Esophagus muscularis mucosa (tissue), 4 donors: ENCODE data around the gene CXCR6. TPM values are rescaled to one million over a fixed set of nuclear protein-coding genes. Genes with fewer than 3 reads are reported as not detected.

Experiments used
- DNase-seq: peaks from one replicate; pipeline ENCODE4 v3.0.0-alpha.2; 2017; ENCODE audit errors: extremely low spot score
- H3K27ac ChIP-seq, 4 donors: fragments of 200-600 bp; sonication (generic); replicated peaks in 1 of 4; 1 replicate in 3 of 4; 2 replicates in 1 of 4; pipeline ENCODE4 v1.5.1; 2016 to 2019; ENCODE audit warnings: mild to moderate bottlenecking in 1 of 4
- H3K27me3 ChIP-seq, 4 donors: fragments of 200-600 bp; sonication (generic); one replicate each; pipeline versions ENCODE4 v1.5.1 to v1.6.0; 2016 to 2019
- H3K36me3 ChIP-seq, 4 donors: fragments of 200-600 bp; sonication (generic); one replicate each; pipeline ENCODE4 v1.5.1; 2016 to 2019
- H3K4me1 ChIP-seq, 4 donors: fragments of 200-600 bp; sonication (generic); one replicate each; pipeline ENCODE4 v1.5.1; 2016 to 2019
- H3K4me3 ChIP-seq, 4 donors: fragments of 200-600 bp; sonication (generic); 1 replicate in 2 of 4; 2 replicates in 2 of 4; pipeline ENCODE4 v1.5.1; 2016 to 2019; ENCODE audit warnings: mild to moderate bottlenecking in 4 of 4, moderate library complexity in 1 of 4
- H3K9me3 ChIP-seq, 4 donors: fragments of 200-600 bp; sonication (generic); 1 replicate in 3 of 4; 2 replicates in 1 of 4; pipeline ENCODE4 v1.5.1; 2016 to 2019
- CTCF ChIP-seq, 3 experiments: fragments of 200-600 bp in 2 of 3; fragments of 450-650 bp in 1 of 3; sonication (generic) in 2 of 3; IDR thresholded peaks; one replicate each; pipeline ENCODE4 v1.5.1; 2017 to 2019; ENCODE audit warnings: antibody characterized with exemption in 3 of 3, mild to moderate bottlenecking in 2 of 3, moderate library complexity in 1 of 3
- EP300 ChIP-seq: sonication (generic); formaldehyde crosslinking; IDR thresholded peaks from one replicate; pipeline ENCODE4 v1.6.1; 2017; ENCODE audit warnings: antibody characterized with exemption
- POLR2A ChIP-seq: fragments of 450-650 bp; IDR thresholded peaks from one replicate; pipeline ENCODE4 v1.6.1; 2017; ENCODE audit warnings: antibody characterized with exemption, moderate library complexity, mild to moderate bottlenecking, low read depth
- POLR2AphosphoS5 ChIP-seq, 2 donors: sonication (generic); formaldehyde crosslinking; IDR thresholded peaks; one replicate each; pipeline ENCODE4 v1.6.1; 2017; ENCODE audit warnings: antibody characterized with exemption in 2 of 2
- WGBS: methylation state at CpG from one replicate; pipeline ENCODE4 v1.1.5; 2018; 5-methylcytosine and 5-hydroxymethylcytosine counted together
- intact Hi-C: fragments of 100-400 bp; cut with DNase I; formaldehyde crosslinking; loops from one replicate; pipeline ENCODE4 v1.15.1; 2023
- total RNA-seq, 4 donors: library from RNA; depleted of rRNA; stranded (reverse); fragments of >200 nt; gene quantifications; one replicate each; pipeline versions ENCODE4 v1.1.0 to v1.2.1, GENCODE V29; 2016

CXCR6 gene
- total RNA-seq, 4 donors from 2014 or later = 0.39 to 7.1 (median 0.49) TPM

- DNase-seq = no peak
- WGBS = 83% methylated on average over 2 of the region's 2 CpGs
- H3K9me3 ChIP-seq = no peaks in the 10 kb centered on the region
- no peaks in the 10 kb centered on the region for H3K27me3 ChIP-seq
- intact Hi-C loops = no loop called here
- H3K27ac ChIP-seq = no peak overlapping the region
- H3K4me1 ChIP-seq = peaks cover 29 to 42% (median 30%) of the 10 kb centered on the region in 4 donors
- no peak for TF ChIP-seq CTCF (IDR thresholded peaks at IDR 0.05)
- TF ChIP-seq POLR2A = no peak
- TF ChIP-seq POLR2AphosphoS5 (IDR thresholded peaks at IDR 0.05) = no peak
- no peak for TF ChIP-seq EP300
- peaks cover 36 to 78% (median 67%) of the 10 kb centered on the region in 4 donors for H3K36me3 ChIP-seq
- H3K4me3 ChIP-seq = no peak overlapping the region
These were observed 38.2 kb downstream of the CXCR6 start for GRCh38 chr3:45981346-45982074.

GRCh38 chr3:45983770-45984169 is 40.5 kb downstream of the CXCR6 start:
- DNase-seq = no peak
- intact Hi-C loops = no loop called here
- Histone ChIP-seq H3K27ac (peak overlapping the region; percentile 22 to 86 (median 84)), H3K9me3 (no peaks in the 10 kb centered on the region), H3K4me3 (no peak overlapping the region), H3K4me1 (peaks cover 52 to 64% (median 53%) of the 10 kb centered on the region in 4 donors), H3K27me3 (no peaks in the 10 kb centered on the region), H3K36me3 (peaks cover 32 to 57% (median 52%) of the 10 kb centered on the region in 4 donors)
- no peak for TF ChIP-seq CTCF (IDR thresholded peaks at IDR 0.05)
- WGBS = 95% methylated on average over 3 of the region's 3 CpGs

GRCh38 chr3:45984331-45985312 is 41.4 kb downstream of the CXCR6 start:
- Histone ChIP-seq H3K4me3 (no peak overlapping the region), H3K27me3 (no peaks in the 10 kb centered on the region), H3K36me3 (peaks cover 25 to 49% (median 45%) of the 10 kb centered on the region in 4 donors), H3K4me1 (peaks cover 60 to 73% (median 61%) of the 10 kb centered on the region in 4 donors), H3K27ac (peak overlapping the region; percentile 79 to 86 (median 84)), H3K9me3 (no peaks in the 10 kb centered on the region)
- DNase-seq = no peak
- TF ChIP-seq CTCF (IDR thresholded peaks at IDR 0.05) (no peak), POLR2A (no peak), POLR2AphosphoS5 (IDR thresholded peaks at IDR 0.05) (no peak), EP300 (no peak)
- 65% methylated on average over 8 of the region's 8 CpGs for WGBS
- intact Hi-C loops = no loop called here

GRCh38 chr3:45985532-45986302 is 42.5 kb downstream of the CXCR6 start:
- TF ChIP-seq POLR2AphosphoS5 (IDR thresholded peaks at IDR 0.05) (no peak), POLR2A (no peak), EP300 (no peak), CTCF (IDR thresholded peaks at IDR 0.05) (no peak)
- intact Hi-C loops = no loop called here
- Histone ChIP-seq H3K9me3 (no peaks in the 10 kb centered on the region), H3K4me3 (no peak overlapping the region), H3K27ac (peak overlapping the region; percentile 79 to 86 (median 84)), H3K27me3 (no peaks in the 10 kb centered on the region), H3K4me1 (peaks cover 68 to 84% (median 69%) of the 10 kb centered on the region in 4 donors), H3K36me3 (peaks cover 19 to 40% (median 35%) of the 10 kb centered on the region in 4 donors)
- 70% methylated on average over 12 of the region's 13 CpGs for WGBS
- no peak for DNase-seq
